BLaER1 (cell line): ENCODE data around the gene BAHD1.
A peak's percentile ranks its signal among the peaks of the same experiment; 100 is the strongest.

ENCODE experiments used
- H3K27ac ChIP-seq: shearing (Covaris generic); formaldehyde crosslinking; 2 replicates; pipeline ENCODE4 v1.8.1; 2022
- H3K27me3 ChIP-seq: shearing (Covaris generic); formaldehyde crosslinking; 2 replicates; pipeline ENCODE4 v1.8.1; 2022
- H3K36me3 ChIP-seq: shearing (Covaris generic); formaldehyde crosslinking; 2 replicates; pipeline ENCODE4 v1.8.1; 2022
- H3K4me1 ChIP-seq: shearing (Covaris generic); formaldehyde crosslinking; 2 replicates; pipeline ENCODE4 v1.8.1; 2022
- H3K4me2 ChIP-seq: shearing (Covaris generic); formaldehyde crosslinking; 2 replicates; pipeline ENCODE4 v1.8.1; 2022
- H3K4me3 ChIP-seq: shearing (Covaris generic); formaldehyde crosslinking; 2 replicates; pipeline ENCODE4 v1.8.1; 2022
- H3K9ac ChIP-seq: shearing (Covaris generic); formaldehyde crosslinking; 2 replicates; pipeline ENCODE4 v1.8.1; 2022
- H3K9me3 ChIP-seq: shearing (Covaris generic); formaldehyde crosslinking; 2 replicates; pipeline ENCODE4 v1.8.1; 2022
- H4K20me1 ChIP-seq: shearing (Covaris generic); formaldehyde crosslinking; 2 replicates; pipeline ENCODE4 v1.8.1; 2022
- Cebpa-rat ChIP-seq: shearing (Covaris generic); IDR thresholded peaks from 2 replicates; pipeline ENCODE4 v1.8.1; 2022

BAHD1 gene

DNA sequence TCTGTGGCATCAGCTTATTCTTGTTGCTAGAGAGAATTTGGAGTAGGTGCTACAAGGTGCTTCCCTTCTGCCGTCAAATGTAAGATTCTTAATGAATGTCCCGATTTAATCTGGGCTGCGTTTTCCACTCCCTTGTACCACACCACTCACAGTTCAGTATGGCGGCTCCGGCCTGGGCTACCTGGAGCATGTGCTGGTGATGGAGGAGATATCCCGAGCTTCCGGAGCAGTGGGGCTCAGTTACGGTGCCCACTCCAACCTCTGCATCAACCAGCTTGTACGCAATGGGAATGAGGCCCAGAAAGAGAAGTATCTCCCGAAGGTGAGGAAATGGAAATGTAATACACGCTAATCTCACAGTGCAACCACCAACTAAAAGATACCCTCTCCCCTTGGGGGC lies 30.3 kb upstream of the BAHD1 start:
- Histone ChIP-seq H3K4me1 (peaks cover 20% of the 10 kb centered on the region), H3K4me3 (no peak overlapping the region), H3K27ac (no peak overlapping the region), H3K4me2 (no peak overlapping the region), H3K36me3 (peaks cover 84% of the 10 kb centered on the region), H3K9me3 (no peaks in the 10 kb centered on the region), H4K20me1 (peaks cover 37% of the 10 kb centered on the region), H3K9ac (no peak overlapping the region), H3K27me3 (no peaks in the 10 kb centered on the region)
- TF ChIP-seq Cebpa-rat: no peak

DNA sequence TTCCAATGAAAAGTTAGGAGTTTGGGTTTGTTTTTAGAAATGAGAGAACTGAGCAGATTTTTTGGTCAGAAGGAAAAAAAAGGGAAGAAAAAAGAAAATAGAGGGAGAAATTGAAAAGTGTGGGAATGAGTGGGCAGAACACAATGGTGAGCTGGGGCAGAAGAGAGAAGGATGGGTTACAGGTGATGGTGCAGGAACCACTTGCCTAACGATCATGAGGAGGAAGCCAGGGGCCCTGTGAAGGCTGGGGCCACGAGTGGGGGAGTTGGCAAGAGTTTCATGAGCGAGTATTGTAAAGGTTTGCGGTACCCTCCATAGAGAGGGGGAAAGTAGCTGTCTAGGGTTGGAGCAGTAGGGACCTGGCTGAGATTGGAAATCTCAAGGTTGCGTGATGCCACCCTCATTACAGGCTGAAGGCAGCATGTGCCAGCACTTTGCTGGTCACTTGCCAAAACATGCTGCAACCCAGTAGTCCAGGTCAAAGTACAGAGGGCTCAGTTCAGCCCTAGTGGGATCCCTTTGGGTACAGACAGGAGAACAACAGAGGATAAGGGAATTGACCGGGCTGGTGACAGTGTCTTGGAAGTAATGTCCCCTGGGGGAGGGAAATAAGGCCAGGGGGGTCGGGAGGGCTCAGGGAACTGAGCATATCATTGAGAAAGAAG lies 28.5 kb upstream of the BAHD1 start:
- no peaks in the 10 kb centered on the region for H3K9me3 ChIP-seq
- no peaks in the 10 kb centered on the region for H3K27me3 ChIP-seq
- peaks cover 8% of the 10 kb centered on the region for H3K4me1 ChIP-seq
- no peak overlapping the region for H3K4me2 ChIP-seq
- H3K9ac ChIP-seq: no peak overlapping the region
- H3K36me3 ChIP-seq: peaks cover 99% of the 10 kb centered on the region
- no peak for TF ChIP-seq Cebpa-rat
- no peak overlapping the region for H3K4me3 ChIP-seq
- H4K20me1 ChIP-seq: peaks cover 33% of the 10 kb centered on the region
- H3K27ac ChIP-seq: no peak overlapping the region

DNA sequence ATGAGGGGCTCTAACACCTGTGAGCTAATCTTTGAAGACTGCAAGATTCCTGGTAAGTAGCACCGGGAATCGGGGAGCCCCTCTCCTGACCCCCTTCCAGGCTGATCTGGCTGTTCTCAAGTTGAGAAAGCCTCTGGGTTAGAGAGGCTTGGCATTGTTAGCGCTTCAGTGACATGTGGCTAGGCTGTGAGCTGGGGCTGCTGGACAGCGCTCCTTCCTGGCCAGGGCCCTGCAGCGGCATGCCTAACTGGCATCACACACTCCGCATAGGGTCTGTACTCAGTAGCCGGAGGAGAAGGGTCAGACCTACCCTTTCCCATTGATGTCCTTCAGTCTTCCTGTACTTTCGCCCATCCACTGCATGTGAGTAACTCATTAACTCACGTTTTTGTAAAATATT lies 27.7 kb upstream of the BAHD1 start:
- Histone ChIP-seq H3K4me2 (no peak overlapping the region), H4K20me1 (peaks cover 26% of the 10 kb centered on the region), H3K4me3 (no peak overlapping the region), H3K9ac (no peak overlapping the region), H3K9me3 (no peaks in the 10 kb centered on the region), H3K4me1 (no peaks in the 10 kb centered on the region; the same call in 1 of the 2 replicates), H3K27ac (no peak overlapping the region), H3K36me3 (peaks cover 99% of the 10 kb centered on the region), H3K27me3 (no peaks in the 10 kb centered on the region)
- TF ChIP-seq Cebpa-rat: no peak

DNA sequence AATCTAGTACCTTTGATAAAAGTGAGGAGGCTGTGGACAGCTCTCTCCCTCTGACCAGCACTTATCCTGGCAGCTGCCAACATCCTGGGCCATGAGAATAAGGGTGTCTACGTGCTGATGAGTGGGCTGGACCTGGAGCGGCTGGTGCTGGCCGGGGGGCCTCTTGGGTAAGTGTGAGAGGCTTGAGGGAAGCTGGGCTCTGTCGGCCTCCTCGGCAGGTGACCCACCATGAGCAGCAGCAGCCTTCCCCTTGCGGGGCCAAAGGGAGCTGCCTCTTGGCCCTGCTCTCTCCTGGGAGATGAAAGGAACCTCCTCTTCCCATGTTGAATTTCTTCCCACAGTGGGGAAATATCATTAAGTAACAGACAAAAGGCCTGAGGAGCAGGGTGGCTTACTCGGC lies 25.9 kb upstream of the BAHD1 start:
- TF ChIP-seq Cebpa-rat: no peak
- H3K9ac ChIP-seq: no peak overlapping the region
- H3K27ac ChIP-seq: no peak overlapping the region
- H3K4me3 ChIP-seq: no peak overlapping the region
- H4K20me1 ChIP-seq: peaks cover 20% of the 10 kb centered on the region
- H3K4me2 ChIP-seq: no peak overlapping the region
- H3K36me3 ChIP-seq: peaks cover 94% of the 10 kb centered on the region
- no peaks in the 10 kb centered on the region for H3K4me1 ChIP-seq
- H3K9me3 ChIP-seq: no peaks in the 10 kb centered on the region
- no peaks in the 10 kb centered on the region for H3K27me3 ChIP-seq

DNA sequence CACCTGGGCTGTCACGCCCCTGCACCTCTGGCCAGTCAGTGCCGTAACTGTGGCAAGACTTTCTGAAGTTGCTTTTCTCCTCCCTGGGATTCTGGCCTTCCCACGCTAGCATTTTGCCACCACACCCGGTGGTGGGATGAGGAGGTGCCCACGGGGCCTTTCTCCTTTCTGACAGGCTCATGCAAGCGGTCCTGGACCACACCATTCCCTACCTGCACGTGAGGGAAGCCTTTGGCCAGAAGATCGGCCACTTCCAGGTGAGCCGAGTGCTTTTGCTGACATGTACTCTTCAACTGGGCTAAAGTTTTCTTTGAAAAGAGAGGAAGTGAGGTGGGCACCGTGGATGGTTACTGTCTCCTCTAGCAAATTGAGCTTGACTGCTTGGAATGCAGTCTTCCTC lies 25.5 kb upstream of the BAHD1 start:
- Histone ChIP-seq H3K27me3 (no peaks in the 10 kb centered on the region), H3K27ac (no peak overlapping the region), H3K4me1 (no peaks in the 10 kb centered on the region), H3K36me3 (peaks cover 90% of the 10 kb centered on the region), H3K9me3 (no peaks in the 10 kb centered on the region), H3K4me3 (no peak overlapping the region), H3K4me2 (no peak overlapping the region), H4K20me1 (peaks cover 20% of the 10 kb centered on the region), H3K9ac (no peak overlapping the region)
- no peak for TF ChIP-seq Cebpa-rat

DNA sequence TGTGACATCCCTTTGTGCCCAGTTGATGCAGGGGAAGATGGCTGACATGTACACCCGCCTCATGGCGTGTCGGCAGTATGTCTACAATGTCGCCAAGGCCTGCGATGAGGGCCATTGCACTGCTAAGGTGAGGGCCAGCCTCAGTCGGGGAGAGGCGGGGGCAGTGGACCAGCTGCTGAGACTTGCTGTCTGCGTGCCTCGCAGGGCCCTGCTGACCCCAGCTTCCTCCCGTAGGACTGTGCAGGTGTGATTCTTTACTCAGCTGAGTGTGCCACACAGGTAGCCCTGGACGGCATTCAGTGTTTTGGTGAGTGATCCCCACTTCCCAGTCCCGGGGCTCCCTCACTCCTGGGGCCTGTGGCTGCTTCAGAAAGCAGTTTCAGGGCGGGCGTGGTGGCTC lies 24.7 kb upstream of the BAHD1 start:
- Histone ChIP-seq H3K4me1 (peaks cover 4% of the 10 kb centered on the region; the same call in 1 of the 2 replicates), H3K4me2 (no peak overlapping the region), H3K9me3 (no peaks in the 10 kb centered on the region), H3K27me3 (no peaks in the 10 kb centered on the region), H3K36me3 (peaks cover 82% of the 10 kb centered on the region), H3K9ac (no peak overlapping the region), H4K20me1 (peaks cover 23% of the 10 kb centered on the region), H3K4me3 (no peak overlapping the region), H3K27ac (no peak overlapping the region)
- TF ChIP-seq Cebpa-rat: no peak

DNA sequence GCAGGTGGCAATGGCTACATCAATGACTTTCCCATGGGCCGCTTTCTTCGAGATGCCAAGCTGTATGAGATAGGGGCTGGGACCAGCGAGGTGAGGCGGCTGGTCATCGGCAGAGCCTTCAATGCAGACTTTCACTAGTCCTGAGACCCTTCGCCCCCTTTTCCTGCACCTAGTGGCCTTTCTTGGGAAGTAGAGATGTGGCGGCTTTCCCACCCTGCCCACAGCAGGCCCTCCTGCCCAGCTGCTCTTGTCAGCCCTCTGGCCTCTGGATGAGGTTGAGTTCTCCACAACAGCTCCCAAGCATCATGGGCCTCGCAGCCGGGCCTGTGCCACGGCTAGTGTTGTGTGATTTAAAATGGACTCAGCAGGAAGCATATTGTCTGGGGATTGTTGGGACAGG lies 22.6 kb upstream of the BAHD1 start:
- no peak overlapping the region for H3K4me2 ChIP-seq
- no peaks in the 10 kb centered on the region for H3K27me3 ChIP-seq
- peaks cover 13% of the 10 kb centered on the region for H3K4me1 ChIP-seq
- no peak overlapping the region for H3K9ac ChIP-seq
- no peak overlapping the region for H3K4me3 ChIP-seq
- TF ChIP-seq Cebpa-rat: no peak
- no peaks in the 10 kb centered on the region for H3K9me3 ChIP-seq
- no peak overlapping the region for H3K27ac ChIP-seq
- H3K36me3 ChIP-seq: peaks cover 61% of the 10 kb centered on the region
- H4K20me1 ChIP-seq: peaks cover 14% of the 10 kb centered on the region; the same call in 1 of the 2 replicates

DNA sequence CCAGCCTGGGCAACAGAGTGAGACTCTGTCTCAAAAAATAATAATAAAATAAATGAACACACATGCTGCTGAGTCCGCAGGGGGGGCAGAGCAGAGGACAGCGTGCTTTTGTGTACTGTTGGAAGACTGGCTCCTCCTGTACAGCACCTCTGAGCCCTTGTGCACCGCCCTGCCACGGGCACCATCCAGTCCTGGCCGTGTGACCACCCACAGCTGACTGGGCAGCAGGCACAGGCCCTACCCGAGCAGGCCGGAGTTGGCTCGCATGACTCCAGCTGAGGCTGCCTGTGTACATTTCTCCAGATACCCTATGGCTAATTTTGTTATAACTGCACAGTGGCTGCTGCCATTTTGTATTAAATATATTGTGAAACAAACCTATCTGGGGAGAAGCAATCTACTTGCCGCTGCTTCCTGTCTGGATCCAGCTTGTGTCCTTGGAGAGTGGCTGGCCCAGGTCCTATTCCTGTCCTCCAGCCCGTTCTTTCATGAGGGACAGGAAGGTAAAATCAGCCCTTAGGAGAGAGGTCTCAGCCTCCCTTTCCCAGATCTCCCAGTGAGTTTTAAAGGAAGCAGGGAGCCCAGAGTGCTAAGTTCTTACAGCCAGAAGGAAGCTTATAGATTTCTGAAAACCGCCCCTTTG lies 20.6 kb upstream of the BAHD1 start:
- H3K9ac ChIP-seq: no peak overlapping the region
- peaks cover 13% of the 10 kb centered on the region for H3K4me1 ChIP-seq
- H3K27ac ChIP-seq: no peak overlapping the region
- no peaks in the 10 kb centered on the region for H3K27me3 ChIP-seq
- TF ChIP-seq Cebpa-rat: no peak
- H3K4me2 ChIP-seq: no peak overlapping the region
- H3K9me3 ChIP-seq: no peaks in the 10 kb centered on the region
- peaks cover 40% of the 10 kb centered on the region for H3K36me3 ChIP-seq
- peaks cover 12% of the 10 kb centered on the region; the same call in 1 of the 2 replicates for H4K20me1 ChIP-seq
- H3K4me3 ChIP-seq: no peak overlapping the region

DNA sequence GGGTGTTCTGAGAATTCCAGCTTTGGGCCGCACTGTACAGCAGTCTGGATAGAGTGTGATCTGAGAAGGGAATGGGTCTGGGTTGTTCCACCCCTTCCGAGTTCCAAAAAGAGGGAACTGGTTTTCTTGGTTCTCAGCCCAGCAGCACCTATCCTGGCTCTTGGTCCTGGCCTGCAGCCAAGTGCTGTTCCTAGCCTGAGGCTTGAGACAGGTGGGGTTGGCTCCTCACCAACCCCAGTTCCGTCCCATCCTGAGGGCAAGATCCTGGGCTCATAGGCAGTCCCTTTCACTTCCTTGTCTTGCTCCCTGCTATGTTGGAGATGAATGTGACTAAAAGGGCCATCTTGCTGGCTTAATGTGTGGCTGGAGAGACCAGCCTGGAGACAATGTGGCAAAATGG lies 20.0 kb upstream of the BAHD1 start:
- no peak overlapping the region for H3K9ac ChIP-seq
- H3K27ac ChIP-seq: no peak overlapping the region
- no peak for TF ChIP-seq Cebpa-rat
- peaks cover 34% of the 10 kb centered on the region for H3K36me3 ChIP-seq
- H3K4me2 ChIP-seq: no peak overlapping the region; the same call in 1 of the 2 replicates
- H4K20me1 ChIP-seq: peaks cover 12% of the 10 kb centered on the region; the same call in 1 of the 2 replicates
- H3K4me1 ChIP-seq: peaks cover 16% of the 10 kb centered on the region
- no peak overlapping the region for H3K4me3 ChIP-seq
- no peaks in the 10 kb centered on the region for H3K9me3 ChIP-seq
- no peaks in the 10 kb centered on the region for H3K27me3 ChIP-seq

DNA sequence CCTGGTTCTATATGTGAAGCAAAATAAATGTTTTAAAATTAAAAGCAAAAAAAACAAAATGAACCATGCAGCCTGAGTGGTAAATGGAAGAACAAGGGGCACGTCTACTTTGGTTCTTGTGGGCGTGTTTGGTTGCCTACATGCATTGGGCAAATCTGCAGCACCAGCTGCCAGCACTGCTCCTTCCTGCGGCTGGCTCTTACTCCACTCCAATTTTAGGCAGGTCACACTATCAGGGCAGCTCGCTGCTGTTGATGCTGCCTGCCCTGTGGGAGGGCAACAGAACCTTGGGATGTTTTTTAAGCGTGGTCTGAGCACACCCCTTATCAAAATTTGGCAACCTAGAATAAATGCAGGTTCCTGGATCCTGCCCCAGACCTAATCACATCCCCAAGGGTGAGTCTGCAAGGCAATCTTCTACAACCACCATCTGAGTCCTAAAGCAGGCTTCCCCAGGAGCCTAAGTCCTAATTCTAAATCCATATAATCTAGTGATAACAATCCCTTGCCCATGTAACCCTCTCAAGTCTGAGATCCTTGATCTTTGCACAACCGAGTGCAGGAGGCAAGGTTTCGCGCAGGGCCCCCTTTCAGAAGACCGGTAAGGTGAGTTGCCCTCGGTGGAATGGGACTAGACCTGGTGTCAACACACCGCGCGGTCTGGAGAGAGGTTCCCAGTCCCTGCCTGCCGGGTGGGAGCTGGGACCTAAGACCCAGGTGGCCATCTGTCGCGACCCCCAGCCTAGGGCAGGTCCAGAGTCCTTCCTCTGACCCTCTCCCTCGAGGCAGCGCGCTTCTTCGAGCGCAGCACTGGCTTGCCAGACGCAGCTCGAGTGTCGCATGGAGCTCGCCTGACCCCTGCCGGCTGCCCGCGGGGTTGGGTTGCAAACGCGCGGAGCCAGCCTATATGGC lies 19.3 kb upstream of the BAHD1 start:
- peaks cover 23% of the 10 kb centered on the region for H3K4me1 ChIP-seq
- no peak overlapping the region for H3K27ac ChIP-seq
- no peak overlapping the region for H3K9ac ChIP-seq
- H4K20me1 ChIP-seq: peaks cover 12% of the 10 kb centered on the region; the same call in 1 of the 2 replicates
- no peaks in the 10 kb centered on the region for H3K9me3 ChIP-seq
- H3K36me3 ChIP-seq: peaks cover 27% of the 10 kb centered on the region
- no peak for TF ChIP-seq Cebpa-rat
- H3K4me2 ChIP-seq: peak overlapping the region; percentile 56
- no peak overlapping the region for H3K4me3 ChIP-seq
- H3K27me3 ChIP-seq: no peaks in the 10 kb centered on the region
